NCI-H2029 (cell line): Measurements from ENCODE around the gene TIGD6.
"Not testable (repeated sequence)": the region's sequence is repeated elsewhere in the genome, so short reads cannot be mapped to it uniquely, and the experiment has no call there.

Source experiments
- DNase-seq: peaks from one replicate; lab custom pipeline; 2025; lab: John Stamatoyannopoulos, UW

TIGD6 gene

GRCh38 chr5:150000256-150000989 is at the start of gene TIGD6, which contains the start of gene HMGXB3:
TSS of gene TIGD6 (minus strand) at chr5:150000654. CDS start at chr5:149996348, 4,306 bp downstream.
TSS of gene HMGXB3 (plus strand) at chr5:150000739. CDS start at chr5:150004853, 4,114 bp downstream.
- peak; percentile 93 for DNase-seq

GRCh38 chr5:150046031-150046430 is 45.6 kb upstream of the TIGD6 start:
- no peak for DNase-seq

- DNase-seq: no peak
Observed at GRCh38 chr5:150045549-150045948, 45.1 kb upstream of the TIGD6 start.

GRCh38 chr5:150044712-150045111 is 44.3 kb upstream of the TIGD6 start:
- DNase-seq: no peak

GRCh38 chr5:150044329-150044681 is 43.9 kb upstream of the TIGD6 start:
- DNase-seq: no peak

GRCh38 chr5:150043657-150044328 is 43.3 kb upstream of the TIGD6 start:
- DNase-seq: no peak

- DNase-seq: no peak
Observed at GRCh38 chr5:150042459-150042858, 42.0 kb upstream of the TIGD6 start.

GRCh38 chr5:150038547-150038946 is 38.1 kb upstream of the TIGD6 start:
- DNase-seq: no peak

- DNase-seq: no peak
Observed at GRCh38 chr5:150036513-150036912, 36.1 kb upstream of the TIGD6 start.

- no peak for DNase-seq
Observed at GRCh38 chr5:150035139-150035895, 34.9 kb upstream of the TIGD6 start.

- no peak for DNase-seq
Observed at GRCh38 chr5:150034662-150035061, 34.2 kb upstream of the TIGD6 start.

GRCh38 chr5:150033334-150033733 is 32.9 kb upstream of the TIGD6 start:
- DNase-seq: no peak

GRCh38 chr5:150028047-150028446 is 27.6 kb upstream of the TIGD6 start:
- not testable (repeated sequence) for DNase-seq

- DNase-seq: no peak
Observed at GRCh38 chr5:150026682-150027172, 26.3 kb upstream of the TIGD6 start.

GRCh38 chr5:150024346-150024984 is 24.0 kb upstream of the TIGD6 start:
- no peak for DNase-seq

- DNase-seq: no peak
Observed at GRCh38 chr5:150023136-150023535, 22.7 kb upstream of the TIGD6 start.

- DNase-seq: peak; percentile 10
Observed at GRCh38 chr5:150022681-150023080, 22.2 kb upstream of the TIGD6 start.

- DNase-seq: no peak
Observed at GRCh38 chr5:150022158-150022531, 21.7 kb upstream of the TIGD6 start.

- no peak for DNase-seq
Observed at GRCh38 chr5:150021491-150022157, 21.2 kb upstream of the TIGD6 start.

- DNase-seq: no peak
Observed at GRCh38 chr5:150020249-150020648, 19.8 kb upstream of the TIGD6 start.

GRCh38 chr5:150017226-150018005 is 17.0 kb upstream of the TIGD6 start:
- DNase-seq: no peak
